SK-N-SH (cell line): ENCODE data around the gene RPS6KA1. TPM values are rescaled to one million over a fixed set of nuclear protein-coding genes. Genes with fewer than 3 reads are reported as not detected.

Experiments used
- CTCF ChIA-PET: fragments of 300-600, 350-600 bp; formaldehyde crosslinking; extraction: SDS; loops from one replicate; lab custom pipeline; 2021; lab: Yijun Ruan, JAX
- POLR2A ChIA-PET: fragments of 350-600 bp; sonication (Branson Sonifier 250); formaldehyde crosslinking; extraction: SDS; loops from one replicate; lab custom pipeline; 2020; ENCODE audit warnings: antibody characterized with exemption, inconsistent platforms; lab: Yijun Ruan, JAX
- DNase-seq: peaks from one replicate; pipeline ENCODE4 v3.0.0; 2012
- H2AFZ ChIP-seq: fragments of 200-600 bp; sonication (generic); 2 replicates; pipeline ENCODE4 v1.8.1; 2016; ENCODE audit warnings: antibody characterized with exemption, mild to moderate bottlenecking, low read depth
- H3F3A ChIP-seq: fragments of 200-600 bp; sonication (generic); replicated peaks from 2 replicates; pipeline ENCODE3; 2016; ENCODE audit warnings: antibody characterized with exemption, mild to moderate bottlenecking; ENCODE audit not compliant: insufficient read depth
- H3K27ac ChIP-seq, 2 experiments: fragments of 200-500 bp in 1 of 2; fragments of 200-600 bp in 1 of 2; sonication (Bioruptor generic) in 1 of 2; sonication (generic), shearing (Covaris generic) in 1 of 2; 2 replicates each; pipeline versions ENCODE4 v1.5.1 to v1.6.1; 2014 to 2016; ENCODE audit warnings: low read depth in 2 of 2, inconsistent platforms in 1 of 2, low read length in 1 of 2, mild to moderate bottlenecking in 1 of 2, mixed read lengths in 1 of 2
- H3K27me3 ChIP-seq: fragments of 200-600 bp; sonication (generic), shearing (Covaris generic); 2 replicates; pipeline ENCODE4 v1.6.1; 2016; ENCODE audit warnings: mixed run types; ENCODE audit not compliant: insufficient read depth
- H3K36me3 ChIP-seq, 2 experiments: fragments of 200-500 bp in 1 of 2; fragments of 200-600 bp in 1 of 2; sonication (Bioruptor generic) in 1 of 2; sonication (generic) in 1 of 2; replicated peaks in 1 of 2; 2 replicates each; pipeline versions ENCODE3 to v1.5.1; 2014 to 2016; ENCODE audit warnings: low read length in 1 of 2, mild to moderate bottlenecking in 1 of 2; ENCODE audit not compliant: insufficient read depth in 2 of 2, control insufficient read depth in 1 of 2
- H3K4me1 ChIP-seq, 2 experiments: fragments of 200-500 bp in 1 of 2; fragments of 200-600 bp in 1 of 2; sonication (Bioruptor generic) in 1 of 2; sonication (generic), shearing (Covaris generic) in 1 of 2; 2 replicates each; pipeline versions ENCODE4 v1.5.1 to v1.6.1; 2014 to 2016; ENCODE audit warnings: low read depth in 1 of 2, low read length in 1 of 2, mixed run types in 1 of 2; ENCODE audit not compliant: insufficient read depth in 2 of 2, control insufficient read depth in 1 of 2
- H3K4me2 ChIP-seq: fragments of 200-600 bp; sonication (generic), shearing (Covaris generic); 2 replicates; pipeline ENCODE4 v1.6.1; 2017; ENCODE audit warnings: mixed run types
- H3K4me3 ChIP-seq, 2 experiments: fragments of 200-500 bp in 1 of 2; fragments of 200-600 bp in 1 of 2; sonication (Bioruptor generic) in 1 of 2; sonication (generic), shearing (Covaris generic) in 1 of 2; 2 replicates each; pipeline versions ENCODE4 v1.5.1 to v1.8.1; 2014 to 2016; ENCODE audit warnings: low read depth in 2 of 2, inconsistent platforms in 1 of 2, low read length in 1 of 2, mild to moderate bottlenecking in 1 of 2, mixed read lengths in 1 of 2, moderate library complexity in 1 of 2
- H3K79me2 ChIP-seq: fragments of 200-600 bp; sonication (generic); 2 replicates; pipeline ENCODE4 v1.8.1; 2017; ENCODE audit warnings: mild to moderate bottlenecking; ENCODE audit not compliant: insufficient read depth
- H3K9ac ChIP-seq: fragments of 200-600 bp; sonication (generic); 2 replicates; pipeline ENCODE4 v1.6.1; 2017; ENCODE audit warnings: mixed run types
- H3K9me2 ChIP-seq: fragments of 200-600 bp; sonication (generic); 2 replicates; pipeline ENCODE4 v1.6.1; 2017; ENCODE audit warnings: mixed run types
- H3K9me3 ChIP-seq: fragments of 200-600 bp; sonication (generic); 2 replicates; pipeline ENCODE4 v1.6.1; 2017; ENCODE audit warnings: mixed run types, mild to moderate bottlenecking, moderate library complexity
- H4K20me1 ChIP-seq: fragments of 200-600 bp; sonication (generic); 2 replicates; pipeline ENCODE4 v1.6.1; 2017; ENCODE audit warnings: mild to moderate bottlenecking, mixed run types; ENCODE audit not compliant: insufficient read depth
- ELF1 ChIP-seq: IDR thresholded peaks from 2 replicates; pipeline ENCODE4 v1.4.0; 2012
- FOXJ3 ChIP-seq: sonication (generic); formaldehyde crosslinking; IDR thresholded peaks from 2 replicates; pipeline ENCODE4 v1.5.1; 2020; ENCODE audit warnings: mild to moderate bottlenecking, missing genetic modification reagents
- FOXM1 ChIP-seq: IDR thresholded peaks from 2 replicates; pipeline ENCODE4 v1.4.0; 2012; ENCODE audit warnings: low read depth, mild to moderate bottlenecking
- GABPA ChIP-seq: IDR thresholded peaks from 2 replicates; pipeline ENCODE4 v1.4.0; 2012; ENCODE audit warnings: low read depth, mild to moderate bottlenecking
- GATA2 ChIP-seq: sonication (generic); formaldehyde crosslinking; IDR thresholded peaks from 2 replicates; pipeline ENCODE4 v1.5.0; 2020; ENCODE audit warnings: mild to moderate bottlenecking, missing genetic modification reagents
- MEF2A ChIP-seq: IDR thresholded peaks from 2 replicates; pipeline ENCODE4 v1.4.0; 2012; ENCODE audit warnings: low read depth, borderline replicate concordance
- NRF1 ChIP-seq: IDR thresholded peaks from 2 replicates; pipeline ENCODE4 v1.6.1; 2012; ENCODE audit warnings: low read depth, mild to moderate bottlenecking, low read length
- RAD21 ChIP-seq: IDR thresholded peaks from 2 replicates; pipeline ENCODE4 v1.6.1; 2012; ENCODE audit warnings: mild to moderate bottlenecking, low read length
- REST ChIP-seq: IDR thresholded peaks from 2 replicates; pipeline ENCODE4 v1.6.1; 2012; ENCODE audit warnings: mild to moderate bottlenecking, low read depth, low read length, moderate library complexity
- RXRA ChIP-seq: IDR thresholded peaks from 2 replicates; pipeline ENCODE4 v1.4.0; 2012; ENCODE audit warnings: low read depth, mild to moderate bottlenecking, borderline replicate concordance
- SIN3A ChIP-seq: IDR thresholded peaks from 2 replicates; pipeline ENCODE4 v1.6.1; 2012; ENCODE audit warnings: low read depth, mild to moderate bottlenecking, low read length, moderate library complexity, borderline replicate concordance
- TAF1 ChIP-seq: IDR thresholded peaks from 2 replicates; pipeline ENCODE4 v1.6.1; 2012; ENCODE audit warnings: low read depth, mild to moderate bottlenecking, low read length, moderate library complexity, borderline replicate concordance
- TCF12 ChIP-seq: IDR thresholded peaks from 2 replicates; pipeline ENCODE4 v1.4.0; 2012
- TEAD4 ChIP-seq: IDR thresholded peaks from 2 replicates; pipeline ENCODE4 v1.4.0; 2012; ENCODE audit warnings: mild to moderate bottlenecking, borderline replicate concordance; ENCODE audit not compliant: insufficient read depth
- USF1 ChIP-seq: IDR thresholded peaks from 2 replicates; pipeline ENCODE4 v1.4.0; 2012; ENCODE audit warnings: low read depth, borderline replicate concordance
- USF2 ChIP-seq: fragments of 150-350 bp; IDR thresholded peaks from 2 replicates; pipeline ENCODE4 v1.6.1; 2017; ENCODE audit warnings: antibody characterized with exemption, low read length, low read depth, borderline replicate concordance
- WGBS: methylation state at CpG from one replicate; pipeline ENCODE4 v1.1.6; 2017; ENCODE audit warnings: low lambda C conversion rate; 5-methylcytosine and 5-hydroxymethylcytosine counted together
- polyA plus RNA-seq, 3 experiments: library from polyadenylated mRNA; depleted of rRNA; stranded (reverse); fragments of >200 nt; gene quantifications; 2 replicates each; pipeline ENCODE4 v1.2.3, GENCODE V29; 2012
- TF ChIP-seq, protein P1 (sequence below): IDR thresholded peaks from 2 replicates; pipeline ENCODE4; 2012

The RPS6KA1 gene
- polyA plus RNA-seq, 1 of the 3 experiments (the other 2 are of a cell fraction): 9.7 TPM

DNA sequence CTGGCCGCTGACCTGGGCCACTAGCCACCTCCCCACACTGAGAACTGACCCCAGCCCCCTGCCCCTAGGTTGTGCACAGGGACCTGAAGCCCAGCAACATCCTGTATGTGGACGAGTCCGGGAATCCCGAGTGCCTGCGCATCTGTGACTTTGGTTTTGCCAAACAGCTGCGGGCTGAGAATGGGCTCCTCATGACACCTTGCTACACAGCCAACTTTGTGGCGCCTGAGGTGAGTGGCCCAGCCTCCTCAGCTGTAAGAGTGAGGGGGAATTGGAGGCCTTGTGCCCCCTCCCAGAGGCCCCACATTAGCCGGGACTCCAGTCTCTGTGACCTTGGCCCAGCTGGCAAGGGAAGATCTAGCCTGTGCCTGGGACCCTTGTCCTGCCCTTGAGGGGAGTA lies 41.8 kb downstream of the RPS6KA1 start:
- no peak for DNase-seq
- no peak overlapping the region for H3K27ac ChIP-seq
- no peak overlapping the region for H3K4me3 ChIP-seq
- ChIA-PET POLR2A (interaction anchor here (0.8 kb wide), 1 partner anchor 72 kb away, joined by 3 read pairs; no protein-coding TSS in a partner anchor), CTCF (no interaction called here)
- H3K79me2 ChIP-seq: no peaks in the 10 kb centered on the region
- no peaks in the 10 kb centered on the region for H3K9me3 ChIP-seq
- no peaks in the 10 kb centered on the region for H3K9me2 ChIP-seq
- no peaks in the 10 kb centered on the region for H3F3A ChIP-seq
- no peak overlapping the region for H2AFZ ChIP-seq
- no peaks in the 10 kb centered on the region for H3K36me3 ChIP-seq
- no peak overlapping the region for H3K4me2 ChIP-seq
- 94% methylated on average over 2 of the region's 8 CpGs for WGBS
- H4K20me1 ChIP-seq: no peaks in the 10 kb centered on the region
- H3K4me1 ChIP-seq: no peaks in the 10 kb centered on the region
- TF ChIP-seq MEF2A (no peak), TEAD4 (no peak), FOXJ3 (CRISPR knock-in tag) (no peak), GABPA (no peak), REST (no peak), NRF1 (no peak), RAD21 (no peak), TAF1 (no peak), USF2 (no peak), RXRA (no peak), GATA2 (no peak), FOXM1 (no peak), TCF12 (no peak), ELF1 (no peak), USF1 (no peak), SIN3A (no peak)
- TF ChIP-seq, protein P1, sequence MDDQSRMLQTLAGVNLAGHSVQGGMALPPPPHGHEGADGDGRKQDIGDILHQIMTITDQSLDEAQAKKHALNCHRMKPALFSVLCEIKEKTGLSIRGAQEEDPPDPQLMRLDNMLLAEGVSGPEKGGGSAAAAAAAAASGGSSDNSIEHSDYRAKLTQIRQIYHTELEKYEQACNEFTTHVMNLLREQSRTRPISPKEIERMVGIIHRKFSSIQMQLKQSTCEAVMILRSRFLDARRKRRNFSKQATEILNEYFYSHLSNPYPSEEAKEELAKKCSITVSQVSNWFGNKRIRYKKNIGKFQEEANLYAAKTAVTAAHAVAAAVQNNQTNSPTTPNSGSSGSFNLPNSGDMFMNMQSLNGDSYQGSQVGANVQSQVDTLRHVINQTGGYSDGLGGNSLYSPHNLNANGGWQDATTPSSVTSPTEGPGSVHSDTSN: no peak
- no peak overlapping the region for H3K9ac ChIP-seq
- no peaks in the 10 kb centered on the region for H3K27me3 ChIP-seq
